Activated CD8-positive, alpha-beta T cell treated with anti-CD3 and anti-CD28 coated beads, Interleukin-2, amount 10 ng/mL, durations not matched to agents 7 days and 5 days (primary cell): Measurements from ENCODE around the gene RACGAP1. TPM values are rescaled to one million over a fixed set of nuclear protein-coding genes. Genes with fewer than 3 reads are reported as not detected.
"Not testable (repeated sequence)": the region's sequence is repeated elsewhere in the genome, so short reads cannot be mapped to it uniquely, and the experiment has no call there.

Experiments used
- ATAC-seq: fragments of 150-1000 bp; cut with Tn5 transposase; one replicate; pipeline ENCODE4 v1.10.0; 2021; ENCODE audit warnings: moderate library complexity
- CTCF ChIA-PET: fragments of 350-600 bp; sonication (Branson Sonifier 250); formaldehyde crosslinking; loops from one replicate; lab custom pipeline; 2021; ENCODE audit warnings: antibody characterized with exemption; lab: Charles Lee
- POLR2A ChIA-PET: fragments of 350-600 bp; sonication (Branson Sonifier 250); formaldehyde crosslinking; loops from one replicate; lab custom pipeline; 2021; ENCODE audit warnings: antibody characterized with exemption; lab: Charles Lee
- DNase-seq: peaks from one replicate; pipeline ENCODE4 v3.0.0-alpha.2; 2020
- H3K27ac Mint-ChIP-seq: one replicate; pipeline ENCODE4 v1.8.0; 2021; ENCODE audit warnings: mild to moderate bottlenecking, mixed read lengths
- H3K27me3 Mint-ChIP-seq: one replicate; pipeline ENCODE4 v1.8.0; 2021; ENCODE audit warnings: low read depth, mixed read lengths
- H3K36me3 Mint-ChIP-seq: one replicate; pipeline ENCODE4 v1.8.0; 2021; ENCODE audit warnings: low read depth, mixed read lengths
- H3K4me1 Mint-ChIP-seq: one replicate; pipeline ENCODE4 v1.8.0; 2021; ENCODE audit warnings: low read depth, mixed read lengths
- H3K4me3 Mint-ChIP-seq: one replicate; pipeline ENCODE4 v1.8.0; 2021; ENCODE audit warnings: mild to moderate bottlenecking, mixed read lengths
- H3K9me3 Mint-ChIP-seq: one replicate; pipeline ENCODE4 v1.8.0; 2022; ENCODE audit warnings: mixed read lengths; ENCODE audit not compliant: insufficient read depth
- total RNA-seq, 2 experiments: library from RNA; stranded (reverse); gene quantifications; one replicate each; pipeline ENCODE4 v1.2.3, GENCODE V29; 2021

Gene RACGAP1
- total RNA-seq, 2 experiments from 2014 or later, result 185 to 200 TPM

- H3K27me3 Mint-ChIP-seq, result peaks cover 8% of the 10 kb centered on the region
- no peak overlapping the region for H3K4me3 Mint-ChIP-seq
- ChIA-PET CTCF (interaction anchor here (1.0 to 10.3 kb wide), 5 partner anchors 12 to 76 kb away, joined by 3 to 180 read pairs (median 9); partner anchors contain the start of gene RACGAP1), POLR2A (no interaction called here)
- H3K9me3 Mint-ChIP-seq, result no peaks in the 10 kb centered on the region
- no peak overlapping the region for H3K27ac Mint-ChIP-seq
- H3K36me3 Mint-ChIP-seq, result no peaks in the 10 kb centered on the region
- H3K4me1 Mint-ChIP-seq, result peaks cover 4% of the 10 kb centered on the region
- ATAC-seq (no peak), DNase-seq (no peak)
Measured at GRCh38 chr12:50043308-50043707, 18.0 kb upstream of the RACGAP1 start.

GRCh38 chr12:50042693-50043092 is 17.4 kb upstream of the RACGAP1 start:
- DNase-seq, result no peak
- no peaks in the 10 kb centered on the region for H3K9me3 Mint-ChIP-seq
- ATAC-seq, result no peak
- H3K4me1 Mint-ChIP-seq, result peaks cover 4% of the 10 kb centered on the region
- ChIA-PET CTCF (interaction anchor here (2.0 to 10.3 kb wide), 3 partner anchors 13 to 76 kb away, joined by 9 to 180 read pairs (median 18); no protein-coding TSS in a partner anchor), POLR2A (no interaction called here)
- H3K4me3 Mint-ChIP-seq, result no peak overlapping the region
- H3K27me3 Mint-ChIP-seq, result peaks cover 8% of the 10 kb centered on the region
- H3K27ac Mint-ChIP-seq, result no peak overlapping the region
- no peaks in the 10 kb centered on the region for H3K36me3 Mint-ChIP-seq

GRCh38 chr12:50041962-50042361 is 16.7 kb upstream of the RACGAP1 start:
- no peaks in the 10 kb centered on the region for H3K36me3 Mint-ChIP-seq
- ChIA-PET POLR2A (interaction anchor here (0.6 kb wide), 1 partner anchor 131 kb away, joined by 3 read pairs; no protein-coding TSS in a partner anchor), CTCF (interaction anchor here (2.0 to 10.3 kb wide), 3 partner anchors 14 to 75 kb away, joined by 9 to 180 read pairs (median 100); no protein-coding TSS in a partner anchor)
- H3K9me3 Mint-ChIP-seq, result no peaks in the 10 kb centered on the region
- ATAC-seq (no peak), DNase-seq (no peak)
- peaks cover 4% of the 10 kb centered on the region for H3K4me1 Mint-ChIP-seq
- H3K4me3 Mint-ChIP-seq, result no peak overlapping the region
- H3K27ac Mint-ChIP-seq, result no peak overlapping the region
- peaks cover 3% of the 10 kb centered on the region for H3K27me3 Mint-ChIP-seq

- Mint-ChIP-seq H3K4me1 (peaks cover 4% of the 10 kb centered on the region), H3K4me3 (no peak overlapping the region), H3K9me3 (no peaks in the 10 kb centered on the region), H3K36me3 (no peaks in the 10 kb centered on the region), H3K27me3 (peaks cover 6% of the 10 kb centered on the region), H3K27ac (no peak overlapping the region)
- DNase-seq (no peak), ATAC-seq (no peak)
- POLR2A ChIA-PET, result no interaction called here
- CTCF ChIA-PET, result interaction anchor here (4.3 to 10.3 kb wide), 3 partner anchors 14 to 96 kb away, joined by 19 to 180 read pairs (median 100); no protein-coding TSS in a partner anchor
Measured at GRCh38 chr12:50041062-50041860, 16.0 kb upstream of the RACGAP1 start.

GRCh38 chr12:50040657-50041056 is 15.4 kb upstream of the RACGAP1 start:
- no peak for DNase-seq
- ChIA-PET POLR2A (interaction anchor here (0.7 kb wide), 1 partner anchor 80 kb away, joined by 3 read pairs; no protein-coding TSS in a partner anchor), CTCF (interaction anchor here (2.8 to 10.3 kb wide), 7 partner anchors 10 to 95 kb away, joined by 16 to 180 read pairs (median 28); partner anchors contain the start of gene RACGAP1)
- Mint-ChIP-seq H3K27ac (no peak overlapping the region), H3K27me3 (peaks cover 8% of the 10 kb centered on the region), H3K36me3 (no peaks in the 10 kb centered on the region), H3K4me1 (peaks cover 4% of the 10 kb centered on the region), H3K9me3 (no peaks in the 10 kb centered on the region), H3K4me3 (no peak overlapping the region)
- ATAC-seq, result no peak

- Mint-ChIP-seq H3K36me3 (no peaks in the 10 kb centered on the region), H3K9me3 (no peaks in the 10 kb centered on the region), H3K27me3 (peaks cover 10% of the 10 kb centered on the region), H3K4me1 (peaks cover 4% of the 10 kb centered on the region), H3K27ac (no peak overlapping the region), H3K4me3 (no peak overlapping the region)
- CTCF ChIA-PET, result interaction anchor here (0.6 to 10.3 kb wide), 39 partner anchors 9 to 395 kb away, joined by 3 to 180 read pairs (median 7); partner anchors contain the start of genes COX14, RACGAP1 and SMARCD1
- ATAC-seq, result peak; percentile 92
- peak; percentile 91 for DNase-seq
- POLR2A ChIA-PET, result interaction anchor here (1.2 kb wide), 1 partner anchor 20 kb away, joined by 3 read pairs; no protein-coding TSS in a partner anchor
Measured at GRCh38 chr12:50039151-50039835, 14.0 kb upstream of the RACGAP1 start.

- H3K27me3 Mint-ChIP-seq, result peaks cover 10% of the 10 kb centered on the region
- H3K4me3 Mint-ChIP-seq, result no peak overlapping the region
- no peak overlapping the region for H3K27ac Mint-ChIP-seq
- POLR2A ChIA-PET, result no interaction called here
- CTCF ChIA-PET, result interaction anchor here (0.8 to 10.3 kb wide), 29 partner anchors 9 to 183 kb away, joined by 3 to 180 read pairs (median 10); partner anchors contain the start of genes COX14, RACGAP1 and SMARCD1
- no peaks in the 10 kb centered on the region for H3K36me3 Mint-ChIP-seq
- no peak for DNase-seq
- no peaks in the 10 kb centered on the region for H3K9me3 Mint-ChIP-seq
- H3K4me1 Mint-ChIP-seq, result peaks cover 4% of the 10 kb centered on the region
- no peak for ATAC-seq
Measured at GRCh38 chr12:50038336-50038735, 13.0 kb upstream of the RACGAP1 start.

GRCh38 chr12:50032854-50033581 is 7.7 kb upstream of the RACGAP1 start:
- no peak for DNase-seq
- peak; percentile 35 for ATAC-seq
- Mint-ChIP-seq H3K4me3 (no peak overlapping the region), H3K27me3 (peaks cover 22% of the 10 kb centered on the region), H3K9me3 (no peaks in the 10 kb centered on the region), H3K27ac (no peak overlapping the region), H3K36me3 (no peaks in the 10 kb centered on the region), H3K4me1 (peaks cover 3% of the 10 kb centered on the region)
- ChIA-PET CTCF (interaction anchor here (2.9 kb wide), 1 partner anchor 22 kb away, joined by 16 read pairs; no protein-coding TSS in a partner anchor), POLR2A (no interaction called here)

- Mint-ChIP-seq H3K27ac (no peak overlapping the region), H3K36me3 (no peaks in the 10 kb centered on the region), H3K9me3 (no peaks in the 10 kb centered on the region), H3K4me1 (peaks cover 3% of the 10 kb centered on the region), H3K4me3 (no peak overlapping the region), H3K27me3 (peaks cover 22% of the 10 kb centered on the region)
- ChIA-PET POLR2A (no interaction called here), CTCF (interaction anchor here (2.9 kb wide), 1 partner anchor 23 kb away, joined by 16 read pairs; no protein-coding TSS in a partner anchor)
- ATAC-seq (no peak), DNase-seq (no peak)
Measured at GRCh38 chr12:50032515-50032853, 7.2 kb upstream of the RACGAP1 start.

GRCh38 chr12:50030449-50030848 is 5.2 kb upstream of the RACGAP1 start:
- H3K27ac Mint-ChIP-seq, ATAC-seq, DNase-seq, H3K36me3 Mint-ChIP-seq, H3K9me3 Mint-ChIP-seq, POLR2A ChIA-PET, H3K4me3 Mint-ChIP-seq: not testable (repeated sequence)
- CTCF ChIA-PET, result interaction anchor here (1.1 to 3.6 kb wide), 3 partner anchors 9 to 64 kb away, joined by 3 to 21 read pairs (median 4); no protein-coding TSS in a partner anchor
- peaks cover 11% of the 10 kb centered on the region for H3K4me1 Mint-ChIP-seq
- peaks cover 17% of the 10 kb centered on the region for H3K27me3 Mint-ChIP-seq

GRCh38 chr12:50026691-50027090 is 1.4 kb upstream of the RACGAP1 start:
- Mint-ChIP-seq H3K4me3 (no peak overlapping the region), H3K27ac (no peak overlapping the region), H3K9me3 (no peaks in the 10 kb centered on the region), H3K27me3 (peaks cover 3% of the 10 kb centered on the region), H3K4me1 (peaks cover 28% of the 10 kb centered on the region), H3K36me3 (peaks cover 30% of the 10 kb centered on the region)
- POLR2A ChIA-PET, result no interaction called here
- DNase-seq (no peak), ATAC-seq (no peak)
- CTCF ChIA-PET, result interaction anchor here (0.8 to 4.0 kb wide), 4 partner anchors 12 to 60 kb away, joined by 3 to 28 read pairs (median 17); no protein-coding TSS in a partner anchor
